ENCODE measurements around the gene ADAM12.

Gene ADAM12

GRCh38 chr10:126160971-126161630, 227.2 kb downstream of the ADAM12 start:
- no peaks in the 10 kb centered on the region for H3K27me3 ChIP-seq
- H3K4me3 ChIP-seq (ENCODE audit: low read depth, low read length) = no peak overlapping the region
- no peak for DNase-seq
- H3K4me1 ChIP-seq = peaks cover 4% of the 10 kb centered on the region; the same call in 1 of the 2 replicates
- peak; percentile 39 for TF ChIP-seq CTCF (IDR thresholded peaks at IDR 0.05; ENCODE audit: low read depth, low read length)
- no peaks in the 10 kb centered on the region for H3K9me3 ChIP-seq
- no peaks in the 10 kb centered on the region for H3K36me3 ChIP-seq

- H3K9me3 ChIP-seq = no peaks in the 10 kb centered on the region
- peaks cover 4% of the 10 kb centered on the region; the same call in 1 of the 2 replicates for H3K4me1 ChIP-seq
- no peak for TF ChIP-seq CTCF (IDR thresholded peaks at IDR 0.05; ENCODE audit: low read depth, low read length)
- no peak overlapping the region for H3K4me3 ChIP-seq (ENCODE audit: low read depth, low read length)
- no peaks in the 10 kb centered on the region for H3K27me3 ChIP-seq
- DNase-seq = no peak
- H3K36me3 ChIP-seq = no peaks in the 10 kb centered on the region
Measured at GRCh38 chr10:126160571-126160970, 227.7 kb downstream of the ADAM12 start.

- Histone ChIP-seq H3K9me3 (no peaks in the 10 kb centered on the region), H3K4me1 (peaks cover 4% of the 10 kb centered on the region; the same call in 1 of the 2 replicates), H3K4me3 (ENCODE audit: low read depth, low read length) (no peak overlapping the region), H3K36me3 (no peaks in the 10 kb centered on the region), H3K27me3 (no peaks in the 10 kb centered on the region)
- DNase-seq = no peak
- no peak for TF ChIP-seq CTCF (IDR thresholded peaks at IDR 0.05; ENCODE audit: low read depth, low read length)
Measured at GRCh38 chr10:126158133-126158892, 230.0 kb downstream of the ADAM12 start.

GRCh38 chr10:126157189-126157588, 231.1 kb downstream of the ADAM12 start:
- Histone ChIP-seq H3K4me3 (ENCODE audit: low read depth, low read length) (no peak overlapping the region), H3K9me3 (no peaks in the 10 kb centered on the region), H3K27me3 (no peaks in the 10 kb centered on the region), H3K4me1 (peaks cover 4% of the 10 kb centered on the region; the same call in 1 of the 2 replicates), H3K36me3 (no peaks in the 10 kb centered on the region)
- TF ChIP-seq CTCF (IDR thresholded peaks at IDR 0.05; ENCODE audit: low read depth, low read length) = no peak
- no peak for DNase-seq

- no peak overlapping the region for H3K4me3 ChIP-seq (ENCODE audit: low read depth, low read length)
- no peaks in the 10 kb centered on the region for H3K9me3 ChIP-seq
- no peak for TF ChIP-seq CTCF (IDR thresholded peaks at IDR 0.05; ENCODE audit: low read depth, low read length)
- H3K4me1 ChIP-seq = peaks cover 3% of the 10 kb centered on the region; the same call in 1 of the 2 replicates
- no peaks in the 10 kb centered on the region for H3K36me3 ChIP-seq
- H3K27me3 ChIP-seq = no peaks in the 10 kb centered on the region
- no peak for DNase-seq
Measured at GRCh38 chr10:126156503-126156902, 231.8 kb downstream of the ADAM12 start.

GRCh38 chr10:126156012-126156411, 232.3 kb downstream of the ADAM12 start:
- H3K4me1 ChIP-seq = no peaks in the 10 kb centered on the region
- H3K27me3 ChIP-seq = no peaks in the 10 kb centered on the region
- TF ChIP-seq CTCF (IDR thresholded peaks at IDR 0.05; ENCODE audit: low read depth, low read length) = no peak
- H3K4me3 ChIP-seq (ENCODE audit: low read depth, low read length) = no peak overlapping the region
- no peaks in the 10 kb centered on the region for H3K36me3 ChIP-seq
- no peak for DNase-seq
- H3K9me3 ChIP-seq = no peaks in the 10 kb centered on the region

Data from BE2C (cell line).